GM18868 (cell line): ENCODE results near the gene SFT2D2.

Experiments used
- ATAC-seq: cut with Tn5 transposase; IDR thresholded peaks from one replicate; pipeline ENCODE4 v1.9.1; 2021; ENCODE audit warnings: mild to moderate bottlenecking, moderate library complexity; ENCODE audit not compliant: unreplicated experiment

SFT2D2 gene

DNA sequence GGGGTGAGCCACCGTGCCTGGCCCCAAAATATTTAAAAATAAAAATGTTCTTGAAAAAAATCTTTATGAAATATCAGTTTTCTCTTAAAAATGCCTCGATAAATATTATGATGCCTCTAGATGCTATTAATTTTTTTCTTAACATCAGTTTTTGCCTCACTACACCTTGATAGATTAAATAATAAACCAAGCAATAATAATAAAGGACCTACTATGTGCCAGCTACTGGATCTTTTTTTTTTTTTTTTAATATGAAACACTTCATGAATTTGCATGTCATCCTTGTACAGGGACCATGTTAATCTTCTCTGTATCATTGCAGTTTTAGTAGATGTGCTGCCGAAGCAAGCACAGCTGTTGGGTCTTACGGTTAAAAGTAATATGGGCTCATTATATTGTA lies 37.3 kb downstream of the SFT2D2 start:
- ATAC-seq: no peak

DNA sequence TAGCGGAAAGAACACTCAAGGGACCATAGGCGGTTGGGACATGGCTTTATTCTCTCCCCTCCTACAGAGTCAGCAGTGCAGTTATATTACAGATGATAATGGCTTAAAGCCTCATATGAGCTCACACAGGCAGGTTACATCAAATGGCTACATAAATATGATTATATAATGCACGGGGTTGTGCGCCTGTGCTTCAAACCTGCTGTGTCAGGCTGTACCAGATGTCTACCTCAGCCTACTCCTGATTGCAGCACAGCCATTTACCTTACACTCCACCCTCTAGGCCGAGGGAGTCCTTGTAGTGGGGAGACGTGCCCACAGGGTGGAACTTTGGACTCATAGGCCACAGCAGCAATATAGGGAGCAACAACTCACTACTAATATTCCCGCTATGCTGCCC lies 38.5 kb downstream of the SFT2D2 start:
- ATAC-seq: no peak

DNA sequence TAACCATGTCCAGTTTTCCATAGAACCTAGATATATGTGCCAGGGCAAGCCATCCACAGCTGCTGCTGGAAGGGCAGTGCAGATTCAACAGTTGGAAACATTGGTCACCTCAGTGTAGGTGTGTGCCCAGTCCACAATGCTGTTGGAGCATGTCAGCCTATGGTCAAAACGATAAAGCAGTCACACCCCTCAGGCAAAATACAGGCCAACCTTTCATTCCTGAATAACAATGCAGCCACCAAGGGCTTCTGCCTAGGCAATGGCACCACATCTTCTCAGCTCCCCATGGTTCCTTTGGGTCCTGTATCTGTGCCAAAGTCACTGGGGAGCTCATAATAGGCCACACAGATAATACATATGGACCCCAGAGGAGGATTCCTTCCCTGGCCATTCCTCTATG lies 39.8 kb downstream of the SFT2D2 start:
- no peak for ATAC-seq

GRCh38 chr1:168266644-168267186 lies 40.9 kb downstream of the SFT2D2 start:
- ATAC-seq: no peak

- no peak for ATAC-seq
Observed at GRCh38 chr1:168271636-168272035, 45.8 kb downstream of the SFT2D2 start.

DNA sequence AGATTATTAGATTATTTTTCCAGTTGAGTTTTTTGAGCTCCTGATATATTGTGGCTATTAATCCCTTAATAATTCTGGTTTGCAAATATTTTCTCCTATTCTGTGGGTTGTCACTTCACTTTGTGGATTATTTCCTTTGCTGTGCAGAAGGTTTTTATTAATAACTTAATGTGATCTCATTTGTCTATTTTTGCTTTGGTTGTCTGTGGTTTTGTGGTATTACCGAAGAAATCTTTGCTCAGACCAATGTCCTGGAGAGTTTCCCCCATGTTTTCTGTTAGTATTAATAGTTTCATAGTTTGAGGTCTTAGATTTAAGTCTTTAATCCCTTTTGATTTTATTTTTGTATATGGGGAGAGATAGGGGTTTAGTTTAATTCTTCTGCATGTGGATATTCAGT lies 47.8 kb downstream of the SFT2D2 start:
- ATAC-seq: no peak

- no peak for ATAC-seq
Observed at GRCh38 chr1:168279253-168279652, 53.4 kb downstream of the SFT2D2 start.

- ATAC-seq: no peak
Observed at GRCh38 chr1:168280296-168280927, 54.6 kb downstream of the SFT2D2 start, which contains the start of gene TBX19. Gene TBX19, plus strand, starts transcription at chr1:168280877. Its CDS starts 214 bp downstream, at chr1:168281091.

DNA sequence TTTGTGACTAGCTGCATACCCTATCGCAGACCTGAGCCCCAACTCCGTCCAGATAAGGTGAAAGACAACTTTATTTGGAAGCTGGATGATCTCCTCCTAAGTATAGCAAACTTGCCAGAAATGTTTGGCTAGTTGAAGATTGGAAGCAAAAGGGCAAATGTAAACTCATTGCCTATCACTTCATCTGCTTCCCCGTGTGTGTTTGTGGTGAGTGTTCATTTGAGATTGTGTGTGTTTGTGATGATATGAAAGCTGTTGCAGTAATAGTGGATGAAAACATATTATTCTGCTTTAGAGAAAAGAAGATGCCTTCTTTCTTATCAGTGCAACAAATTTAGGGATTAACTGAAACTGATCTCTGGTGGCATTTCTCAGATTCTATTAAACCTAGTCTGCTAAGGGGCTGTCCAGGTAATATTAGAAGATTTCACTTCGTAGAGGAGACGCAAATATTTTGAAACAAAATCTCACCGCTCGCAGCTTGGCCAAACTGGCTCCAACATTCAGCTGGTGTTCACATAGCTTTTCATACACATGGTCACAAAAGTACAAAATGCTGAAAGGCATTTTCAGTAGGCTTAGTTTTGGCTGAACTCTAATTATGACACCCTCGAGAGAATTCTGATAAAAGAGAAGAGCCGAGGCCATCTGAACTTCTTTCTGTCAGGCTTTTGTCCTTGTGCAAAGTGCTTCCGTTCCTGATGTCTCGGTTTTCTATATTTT lies 56.0 kb downstream of the SFT2D2 start:
- no peak for ATAC-seq

DNA sequence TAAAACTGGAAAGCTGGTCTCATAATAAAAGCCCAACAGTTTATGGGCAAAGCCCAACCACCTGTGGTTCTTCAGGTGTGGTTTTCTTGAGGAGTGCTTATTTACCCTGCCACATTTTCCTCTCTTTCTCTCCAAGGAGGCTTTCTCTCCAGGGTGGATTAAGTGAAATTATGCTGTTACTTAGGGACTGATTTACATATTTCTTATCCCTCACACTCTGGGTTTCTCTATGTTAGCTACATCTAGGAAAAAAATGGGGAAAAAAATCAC lies 59.7 kb downstream of the SFT2D2 start:
- no peak for ATAC-seq

- ATAC-seq: no peak
Observed at GRCh38 chr1:168285971-168286927, 60.4 kb downstream of the SFT2D2 start.

- ATAC-seq: no peak
Observed at GRCh38 chr1:168287237-168287664, 61.4 kb downstream of the SFT2D2 start.

DNA sequence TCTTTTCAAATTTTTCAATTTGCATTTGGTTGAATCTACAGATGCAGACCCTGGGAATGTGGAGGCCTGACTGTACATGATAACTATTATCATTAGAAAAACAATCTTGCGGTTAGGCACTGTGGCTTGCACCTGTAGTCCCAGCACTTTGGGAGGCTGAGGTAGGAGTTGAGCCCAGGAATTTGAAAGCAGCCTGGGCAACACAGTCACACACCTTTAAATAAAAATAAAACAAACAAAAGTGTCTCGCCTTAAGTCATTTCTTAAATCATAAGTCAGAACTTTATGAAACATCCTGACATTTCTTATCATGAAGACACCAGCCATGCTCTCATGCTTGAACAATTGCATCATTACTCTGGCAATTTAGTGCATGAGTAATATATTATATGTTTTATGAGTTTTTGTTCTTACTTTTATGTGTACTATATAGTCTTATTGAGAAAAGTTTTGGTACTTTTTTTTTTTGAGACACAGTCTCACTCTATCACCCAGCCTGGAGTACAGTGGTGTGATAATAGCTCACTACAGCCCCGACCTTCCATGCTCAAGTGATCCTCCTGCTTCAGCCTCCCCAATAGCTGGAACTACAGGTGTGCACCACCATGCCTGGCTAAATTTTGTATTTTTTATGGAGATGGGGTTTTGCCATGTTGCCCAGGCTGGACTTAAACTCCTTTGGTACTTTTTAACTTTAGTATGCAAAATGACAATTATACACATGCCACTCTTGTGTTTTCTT lies 62.7 kb downstream of the SFT2D2 start:
- ATAC-seq: no peak

DNA sequence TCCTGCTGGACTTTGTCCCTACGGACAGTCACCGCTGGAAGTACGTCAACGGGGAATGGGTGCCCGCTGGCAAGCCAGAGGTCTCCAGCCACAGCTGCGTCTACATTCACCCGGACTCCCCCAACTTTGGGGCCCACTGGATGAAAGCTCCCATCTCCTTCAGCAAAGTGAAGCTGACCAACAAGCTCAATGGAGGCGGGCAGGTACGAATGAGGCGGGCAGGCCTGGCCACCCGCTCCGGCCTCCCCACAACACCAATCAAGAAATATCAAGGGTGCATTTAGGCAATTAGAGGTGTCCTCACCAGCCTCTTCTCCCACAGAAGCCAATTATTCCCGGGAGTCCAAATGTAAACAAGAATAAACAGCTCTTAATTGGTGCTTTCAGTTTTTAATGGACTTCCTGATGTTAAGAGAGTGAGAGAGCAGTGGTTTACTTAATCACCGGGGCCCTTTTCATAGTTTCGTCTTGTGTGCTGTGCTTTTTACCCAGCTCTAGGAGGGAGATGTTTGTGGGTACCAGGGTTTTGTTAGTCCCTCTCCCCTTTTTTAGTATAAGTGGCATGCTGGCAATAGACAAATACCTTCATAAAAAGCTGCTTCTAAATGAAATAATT lies 65.5 kb downstream of the SFT2D2 start:
- ATAC-seq: no peak

DNA sequence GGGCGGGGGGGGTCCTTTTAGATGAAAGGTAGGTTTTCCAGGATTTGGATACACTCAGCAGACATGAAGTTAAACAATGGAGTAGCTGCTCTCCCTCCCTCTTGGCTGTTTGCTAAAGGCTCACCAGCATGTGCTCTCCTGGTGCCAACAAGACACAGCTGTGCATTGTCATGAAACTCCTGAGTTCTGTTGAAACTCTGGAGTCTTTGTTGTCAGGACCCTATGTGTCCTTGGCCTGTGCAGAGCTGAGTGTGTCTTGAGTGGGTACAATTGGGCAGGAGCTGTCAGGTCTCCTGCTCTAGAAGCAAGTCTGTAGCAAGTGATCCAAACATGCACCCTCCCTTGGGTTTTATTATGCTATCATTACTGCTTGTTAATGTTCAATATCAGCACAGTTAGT lies 67.6 kb downstream of the SFT2D2 start:
- ATAC-seq: no peak

DNA sequence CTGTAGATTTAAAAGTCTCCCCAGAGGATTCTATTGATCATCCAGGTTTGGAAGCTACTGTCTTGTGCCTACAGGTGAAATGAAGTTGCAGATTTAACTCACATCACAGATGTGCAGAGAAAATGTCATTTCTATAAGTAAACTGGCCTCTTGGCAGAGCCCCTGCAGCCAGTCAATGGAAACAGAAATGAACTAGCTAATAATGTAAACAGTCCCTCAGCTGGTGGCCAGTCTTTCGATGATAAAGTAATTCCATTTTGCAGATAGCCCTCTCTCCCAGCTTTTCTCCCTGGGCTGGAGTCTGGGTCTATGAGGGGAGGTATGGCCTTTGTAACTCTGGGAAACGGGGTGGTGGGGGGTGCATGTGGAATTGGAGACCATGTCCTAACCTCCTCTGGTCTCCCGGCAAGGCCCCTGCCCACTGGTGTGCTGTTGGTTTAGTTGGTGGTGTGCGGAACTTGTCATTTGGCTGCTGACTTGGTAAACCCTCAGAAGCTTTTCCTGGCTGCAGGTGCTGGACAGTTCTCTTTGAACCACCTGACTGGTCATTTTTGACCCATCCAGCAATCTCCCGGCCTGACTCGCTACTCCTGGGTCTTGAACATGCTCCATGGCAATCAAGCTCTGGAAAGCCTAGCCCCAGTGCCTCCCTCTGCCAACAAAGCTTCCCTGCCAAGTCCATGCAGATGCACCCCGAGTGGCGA lies 69.8 kb downstream of the SFT2D2 start:
- no peak for ATAC-seq

- no peak for ATAC-seq
Observed at GRCh38 chr1:168297019-168297730, 71.4 kb downstream of the SFT2D2 start.

DNA sequence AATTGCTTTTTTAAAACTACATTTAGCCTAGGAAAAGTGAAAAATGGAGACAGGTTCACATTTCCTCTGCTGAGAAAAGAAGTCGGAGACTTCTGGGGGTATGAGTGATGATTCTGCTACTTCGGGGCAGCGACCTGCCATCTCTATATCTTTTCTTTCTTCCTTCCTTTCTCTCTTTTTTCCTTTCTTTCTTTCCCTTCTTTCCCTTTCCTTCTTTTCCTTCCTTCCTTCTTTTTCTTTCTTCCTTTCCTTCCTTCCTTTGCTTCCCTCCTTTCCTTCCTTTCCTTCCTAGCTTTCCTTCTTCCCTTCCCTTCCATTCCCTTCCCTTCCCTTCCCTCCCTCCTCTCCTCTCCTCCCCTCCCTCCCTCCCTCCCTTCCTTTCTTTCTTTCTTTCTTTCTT lies 72.6 kb downstream of the SFT2D2 start:
- ATAC-seq: no peak

DNA sequence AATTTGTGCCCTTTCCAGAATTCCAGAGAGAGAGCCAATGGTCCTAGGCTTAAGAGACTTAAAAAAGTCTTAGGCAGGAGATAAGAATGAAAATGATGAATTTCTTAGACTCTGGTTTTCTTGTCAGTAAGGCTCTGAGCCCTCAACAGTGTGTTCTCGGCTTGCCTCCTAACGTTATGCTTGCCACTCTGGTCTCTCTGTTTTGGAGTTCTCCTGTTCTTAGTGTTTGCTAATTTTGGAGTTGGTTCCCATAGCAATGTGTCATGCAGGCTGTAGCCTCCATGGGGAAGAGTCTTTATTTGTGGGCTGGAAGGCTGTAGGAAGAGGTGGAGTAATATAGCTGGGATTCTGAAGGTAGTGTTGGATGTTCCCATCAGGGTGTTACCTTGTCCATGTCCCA lies 74.8 kb downstream of the SFT2D2 start:
- ATAC-seq: no peak
